HG03196 (cell line): ENCODE data around the gene FGF14.

Source experiments
- ATAC-seq: cut with Tn5 transposase; IDR thresholded peaks from one replicate; pipeline ENCODE4 v1.9.1; 2021; ENCODE audit not compliant: unreplicated experiment

Gene FGF14

GRCh38 chr13:102401766-102402165 lies at the start of gene FGF14:
Gene FGF14, minus strand, starts transcription at chr13:102402048.
- ATAC-seq = no peak

GRCh38 chr13:102443249-102443648 lies 41.4 kb upstream of the FGF14 start:
- no peak for ATAC-seq

GRCh38 chr13:102441085-102441484 lies 39.2 kb upstream of the FGF14 start:
- ATAC-seq = peak; percentile 44

GRCh38 chr13:102440259-102440936 lies 38.5 kb upstream of the FGF14 start:
- ATAC-seq = peak; percentile 50

- ATAC-seq = no peak
Measured at GRCh38 chr13:102422690-102423089, 20.8 kb upstream of the FGF14 start.

- ATAC-seq = no peak
Measured at GRCh38 chr13:102405499-102406100, 3.8 kb upstream of the FGF14 start.

- ATAC-seq = no peak
Measured at GRCh38 chr13:102402290-102402689, 442 bp upstream of the FGF14 start.

GRCh38 chr13:102401265-102401664 lies 583 bp downstream of the FGF14 start:
- ATAC-seq = no peak

- ATAC-seq = no peak
Measured at GRCh38 chr13:102400675-102401145, 1.1 kb downstream of the FGF14 start.

GRCh38 chr13:102399791-102400674 lies 1.8 kb downstream of the FGF14 start:
- peak; percentile 49 for ATAC-seq

- ATAC-seq = no peak
Measured at GRCh38 chr13:102395939-102396338, 5.9 kb downstream of the FGF14 start.

GRCh38 chr13:102395174-102395573 lies 6.7 kb downstream of the FGF14 start:
- no peak for ATAC-seq

GRCh38 chr13:102394158-102395053 lies 7.4 kb downstream of the FGF14 start:
- peak; percentile 96 for ATAC-seq

- ATAC-seq = no peak
Measured at GRCh38 chr13:102392481-102393209, 9.2 kb downstream of the FGF14 start.

- ATAC-seq = no peak
Measured at GRCh38 chr13:102386461-102386860, 15.4 kb downstream of the FGF14 start.

- no peak for ATAC-seq
Measured at GRCh38 chr13:102380012-102380411, 21.8 kb downstream of the FGF14 start.

- no peak for ATAC-seq
Measured at GRCh38 chr13:102376318-102376717, 25.5 kb downstream of the FGF14 start.

- ATAC-seq = no peak
Measured at GRCh38 chr13:102374726-102375125, 27.1 kb downstream of the FGF14 start.

GRCh38 chr13:102374233-102374632 lies 27.6 kb downstream of the FGF14 start:
- no peak for ATAC-seq

- no peak for ATAC-seq
Measured at GRCh38 chr13:102373221-102373620, 28.6 kb downstream of the FGF14 start.
